Activated naive CD8-positive, alpha-beta T cell treated with anti-CD3 and anti-CD28 coated beads, Interleukin-2, amount 10 ng/mL, durations not matched to agents 7 days and 5 days (primary cell): ENCODE results near the gene KCNK7. TPM values are rescaled to one million over a fixed set of nuclear protein-coding genes. Genes with fewer than 3 reads are reported as not detected.

Experiments used
- ATAC-seq: fragments of 150-1000 bp; cut with Tn5 transposase; one replicate; pipeline ENCODE4 v1.10.0; 2021; ENCODE audit warnings: low read depth, moderate library complexity
- POLR2A ChIA-PET: fragments of 350-600 bp; sonication (Branson Sonifier 250); formaldehyde crosslinking; loops from one replicate; lab custom pipeline; 2021; ENCODE audit warnings: antibody characterized with exemption; lab: Charles Lee
- DNase-seq: peaks from one replicate; pipeline ENCODE4 v3.0.0; 2021
- H3K27ac Mint-ChIP-seq: one replicate; pipeline ENCODE4 v1.8.0; 2022; ENCODE audit warnings: mild to moderate bottlenecking, mixed read lengths
- H3K27me3 Mint-ChIP-seq: one replicate; pipeline ENCODE4 v1.8.0; 2022; ENCODE audit warnings: mild to moderate bottlenecking, moderate library complexity, mixed read lengths
- H3K36me3 Mint-ChIP-seq: one replicate; pipeline ENCODE4 v1.8.0; 2021; ENCODE audit warnings: mild to moderate bottlenecking, mixed read lengths
- H3K4me1 Mint-ChIP-seq: one replicate; pipeline ENCODE4 v1.8.0; 2021; ENCODE audit warnings: mixed read lengths
- H3K4me3 Mint-ChIP-seq: one replicate; pipeline ENCODE4 v1.8.0; 2022; ENCODE audit warnings: mild to moderate bottlenecking, moderate library complexity, mixed read lengths
- H3K9me3 Mint-ChIP-seq: one replicate; pipeline ENCODE4 v1.8.0; 2021; ENCODE audit warnings: mixed read lengths
- total RNA-seq, 2 experiments: library from RNA; stranded (reverse); gene quantifications; one replicate each; pipeline ENCODE4 v1.2.3, GENCODE V29; 2021

Gene KCNK7
- total RNA-seq, 2 experiments from 2014 or later, result 0.96 to 1.0 TPM

- H3K4me1 Mint-ChIP-seq, result peaks cover 38% of the 10 kb centered on the region
These were observed 36.6 kb downstream of the KCNK7 start for GRCh38 chr11:65558930-65559509.

GRCh38 chr11:65558002-65558929 lies 37.3 kb downstream of the KCNK7 start, which contains the start of gene LTBP3:
TSS of gene LTBP3 (minus strand) at chr11:65558359. CDS start at chr11:65557959, 400 bp downstream.
- Mint-ChIP-seq H3K4me3 (peak within 1 kb of the TSS; percentile 86), H3K9me3 (no peaks in the 10 kb centered on the region), H3K4me1 (peaks cover 38% of the 10 kb centered on the region), H3K27me3 (no peaks in the 10 kb centered on the region), H3K36me3 (no peaks in the 10 kb centered on the region), H3K27ac (peak within 1 kb of the TSS; percentile 87)
- DNase-seq, result peak; percentile 61
- peak; percentile 37 for ATAC-seq
- POLR2A ChIA-PET, result interaction anchor here (0.6 to 3.5 kb wide), 6 partner anchors 9 to 61 kb away, joined by 3 to 20 read pairs (median 8); partner anchors contain the start of genes FAM89B and ZNRD2

More at GRCh38 chr11:65558930-65559509, 36.6 kb downstream of the KCNK7 start:
- no peaks in the 10 kb centered on the region for H3K27me3 Mint-ChIP-seq
- peak; percentile 35 for DNase-seq
- H3K9me3 Mint-ChIP-seq, result no peaks in the 10 kb centered on the region
- ATAC-seq, result no peak
- peak overlapping the region; percentile 66 for H3K27ac Mint-ChIP-seq
- POLR2A ChIA-PET, result interaction anchor here (0.6 to 2.9 kb wide), 4 partner anchors 10 to 18 kb away, joined by 4 to 13 read pairs (median 10); partner anchors contain the start of gene ZNRD2
- peak overlapping the region; percentile 70 for H3K4me3 Mint-ChIP-seq
- H3K36me3 Mint-ChIP-seq, result no peaks in the 10 kb centered on the region

GRCh38 chr11:65557280-65558001 lies 38.2 kb downstream of the KCNK7 start:
- Mint-ChIP-seq H3K4me1 (peaks cover 43% of the 10 kb centered on the region), H3K27me3 (no peaks in the 10 kb centered on the region), H3K4me3 (peak overlapping the region; percentile 86), H3K36me3 (no peaks in the 10 kb centered on the region), H3K27ac (peak overlapping the region; percentile 87), H3K9me3 (no peaks in the 10 kb centered on the region)
- DNase-seq, result peak; percentile 57
- ATAC-seq, result no peak
- POLR2A ChIA-PET, result interaction anchor here (0.8 to 3.5 kb wide), 7 partner anchors 8 to 81 kb away, joined by 3 to 38 read pairs (median 3); partner anchors contain the start of genes FAM89B, SIPA1 and ZNRD2

GRCh38 chr11:65556470-65557279 lies 38.9 kb downstream of the KCNK7 start:
- Mint-ChIP-seq H3K4me1 (peaks cover 51% of the 10 kb centered on the region), H3K4me3 (peak overlapping the region; percentile 86), H3K27me3 (no peaks in the 10 kb centered on the region), H3K27ac (peak overlapping the region; percentile 87), H3K36me3 (peaks cover 3% of the 10 kb centered on the region), H3K9me3 (no peaks in the 10 kb centered on the region)
- POLR2A ChIA-PET, result interaction anchor here (0.6 to 3.5 kb wide), 9 partner anchors 9 to 104 kb away, joined by 3 to 38 read pairs (median 3); partner anchors contain the start of genes FAM89B, PCNX3, SIPA1 and ZNRD2
- ATAC-seq (no peak), DNase-seq (peak; percentile 37)

GRCh38 chr11:65555693-65556231 lies 39.8 kb downstream of the KCNK7 start:
- DNase-seq (peak; percentile 39), ATAC-seq (no peak)
- H3K27ac Mint-ChIP-seq, result peak overlapping the region; percentile 87
- peak overlapping the region; percentile 86 for H3K4me3 Mint-ChIP-seq
- POLR2A ChIA-PET, result interaction anchor here (1.0 to 3.5 kb wide), 3 partner anchors 10 to 16 kb away, joined by 4 to 38 read pairs (median 20); partner anchors contain the start of genes FAM89B and ZNRD2
- no peaks in the 10 kb centered on the region for H3K27me3 Mint-ChIP-seq
- no peaks in the 10 kb centered on the region for H3K9me3 Mint-ChIP-seq
- peaks cover 12% of the 10 kb centered on the region for H3K36me3 Mint-ChIP-seq
- peaks cover 56% of the 10 kb centered on the region for H3K4me1 Mint-ChIP-seq

GRCh38 chr11:65554842-65555430 lies 40.7 kb downstream of the KCNK7 start:
- POLR2A ChIA-PET, result interaction anchor here (0.6 to 3.5 kb wide), 5 partner anchors 9 to 519 kb away, joined by 4 to 38 read pairs (median 4); partner anchors contain the start of genes FAM89B and ZNRD2
- ATAC-seq (no peak), DNase-seq (peak; percentile 45)
- H3K9me3 Mint-ChIP-seq, result no peaks in the 10 kb centered on the region
- H3K27ac Mint-ChIP-seq, result peak overlapping the region; percentile 85
- peak overlapping the region; percentile 61 for H3K4me3 Mint-ChIP-seq
- peaks cover 15% of the 10 kb centered on the region for H3K36me3 Mint-ChIP-seq
- no peaks in the 10 kb centered on the region for H3K27me3 Mint-ChIP-seq
- H3K4me1 Mint-ChIP-seq, result peaks cover 48% of the 10 kb centered on the region

- peak overlapping the region; percentile 85 for H3K27ac Mint-ChIP-seq
- peak overlapping the region; percentile 61 for H3K4me3 Mint-ChIP-seq
- no peaks in the 10 kb centered on the region for H3K27me3 Mint-ChIP-seq
- POLR2A ChIA-PET, result interaction anchor here (0.8 to 3.7 kb wide), 8 partner anchors 9 to 29 kb away, joined by 4 to 38 read pairs (median 14); partner anchors contain the start of genes EHBP1L1, FAM89B, SCYL1 and ZNRD2
- peaks cover 46% of the 10 kb centered on the region for H3K4me1 Mint-ChIP-seq
- peaks cover 19% of the 10 kb centered on the region for H3K36me3 Mint-ChIP-seq
- no peaks in the 10 kb centered on the region for H3K9me3 Mint-ChIP-seq
- peak; percentile 36 for DNase-seq
- ATAC-seq, result no peak
These were observed 41.4 kb downstream of the KCNK7 start for GRCh38 chr11:65554057-65554818.

GRCh38 chr11:65553301-65554001 lies 42.1 kb downstream of the KCNK7 start:
- Mint-ChIP-seq H3K9me3 (no peaks in the 10 kb centered on the region), H3K4me3 (peak overlapping the region; percentile 56), H3K4me1 (peaks cover 51% of the 10 kb centered on the region), H3K36me3 (peaks cover 23% of the 10 kb centered on the region), H3K27me3 (no peaks in the 10 kb centered on the region), H3K27ac (peak overlapping the region; percentile 74)
- ATAC-seq (peak; percentile 77), DNase-seq (peak; percentile 84)
- POLR2A ChIA-PET, result interaction anchor here (0.9 to 3.7 kb wide), 9 partner anchors 9 to 62 kb away, joined by 3 to 34 read pairs (median 7); partner anchors contain the start of genes EHBP1L1, FAM89B, PCNX3 and SCYL1

GRCh38 chr11:65552388-65552951 lies 43.1 kb downstream of the KCNK7 start:
- DNase-seq, result no peak
- no peaks in the 10 kb centered on the region for H3K9me3 Mint-ChIP-seq
- H3K36me3 Mint-ChIP-seq, result peaks cover 29% of the 10 kb centered on the region
- peak overlapping the region; percentile 1 for H3K4me3 Mint-ChIP-seq
- no peaks in the 10 kb centered on the region for H3K27me3 Mint-ChIP-seq
- peaks cover 59% of the 10 kb centered on the region for H3K4me1 Mint-ChIP-seq
- POLR2A ChIA-PET, result interaction anchor here (0.9 to 3.7 kb wide), 12 partner anchors 10 to 131 kb away, joined by 3 to 34 read pairs (median 6); partner anchors contain the start of genes EHBP1L1, FAM89B, PCNX3 and SCYL1
- no peak for ATAC-seq
- peak overlapping the region; percentile 30 for H3K27ac Mint-ChIP-seq
